Astrocyte of the spinal cord (primary cell): ENCODE measurements around the gene TNFRSF19.
A peak's percentile ranks its signal among the peaks of the same experiment; 100 is the strongest.

Source experiments
- DNase-seq: peaks from one replicate; pipeline ENCODE4 v3.0.0; 2011; ENCODE audit warnings: low read depth, low spot score
- H3K4me3 ChIP-seq: 2 replicates; pipeline ENCODE4 v1.5.1; 2011; ENCODE audit warnings: low read depth, mild to moderate bottlenecking, low read length, moderate library complexity
- in situ Hi-C: cut with HindIII; loops from 2 replicates; pipeline ENCODE4 v1.10.0; 2017; ENCODE audit warnings: low sequenced_read_pairs
- TF ChIP-seq, protein P1 (sequence below): IDR thresholded peaks from 2 replicates; pipeline ENCODE4 v1.5.1; 2012; ENCODE audit warnings: low read depth, mild to moderate bottlenecking, low read length, inconsistent platforms

The TNFRSF19 gene

DNA sequence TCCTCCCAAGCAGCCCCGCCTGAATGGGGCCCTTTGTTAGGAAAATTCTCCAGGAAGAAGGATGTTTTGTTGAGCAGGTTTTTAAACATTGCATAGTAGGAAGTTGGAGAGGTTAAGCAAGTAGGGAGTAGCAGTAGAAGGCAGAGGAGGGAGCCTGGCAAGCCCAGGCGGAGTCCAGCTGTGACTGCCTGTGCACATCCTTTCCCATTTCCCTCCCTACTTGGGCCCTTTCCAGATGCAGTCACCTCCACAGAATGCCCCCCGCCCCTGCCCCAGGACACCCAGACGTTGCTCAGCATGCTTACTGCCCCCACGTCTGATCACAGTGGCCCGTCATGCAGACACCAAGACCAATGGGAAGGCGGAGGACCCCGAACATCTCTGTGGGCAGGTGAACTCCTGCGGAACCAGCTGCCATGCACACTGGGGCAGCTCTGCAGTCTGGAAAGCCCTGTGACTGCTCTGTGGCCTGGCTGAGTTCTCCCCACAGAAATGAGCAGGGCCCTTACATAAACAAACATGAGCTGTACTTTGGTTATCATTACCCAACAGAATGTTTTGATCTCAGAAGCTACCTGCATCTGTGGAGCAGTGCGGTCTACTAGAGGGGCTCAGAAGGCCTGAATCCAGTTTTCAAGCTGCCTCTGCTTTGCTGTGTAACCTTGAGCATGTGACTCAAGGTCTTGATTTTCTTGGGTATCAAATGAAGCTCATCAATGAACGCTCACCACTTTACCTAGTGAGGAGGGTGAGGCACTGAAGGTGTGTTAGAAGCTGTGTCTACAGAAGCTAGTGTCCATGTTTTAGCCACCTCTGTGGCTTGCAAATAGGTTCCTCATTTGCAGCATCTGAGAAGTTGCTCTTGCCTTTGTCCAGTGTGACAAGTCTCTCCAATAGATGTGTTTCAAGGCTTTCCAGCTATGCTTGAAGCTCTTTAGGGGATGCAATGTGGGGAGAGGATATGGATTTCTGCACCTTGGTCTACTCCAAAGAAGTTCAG, 84.2 kb downstream of the TNFRSF19 start:
- no peak overlapping the region for H3K4me3 ChIP-seq
- in situ Hi-C loops, result no loop called here
- TF ChIP-seq, protein P1, sequence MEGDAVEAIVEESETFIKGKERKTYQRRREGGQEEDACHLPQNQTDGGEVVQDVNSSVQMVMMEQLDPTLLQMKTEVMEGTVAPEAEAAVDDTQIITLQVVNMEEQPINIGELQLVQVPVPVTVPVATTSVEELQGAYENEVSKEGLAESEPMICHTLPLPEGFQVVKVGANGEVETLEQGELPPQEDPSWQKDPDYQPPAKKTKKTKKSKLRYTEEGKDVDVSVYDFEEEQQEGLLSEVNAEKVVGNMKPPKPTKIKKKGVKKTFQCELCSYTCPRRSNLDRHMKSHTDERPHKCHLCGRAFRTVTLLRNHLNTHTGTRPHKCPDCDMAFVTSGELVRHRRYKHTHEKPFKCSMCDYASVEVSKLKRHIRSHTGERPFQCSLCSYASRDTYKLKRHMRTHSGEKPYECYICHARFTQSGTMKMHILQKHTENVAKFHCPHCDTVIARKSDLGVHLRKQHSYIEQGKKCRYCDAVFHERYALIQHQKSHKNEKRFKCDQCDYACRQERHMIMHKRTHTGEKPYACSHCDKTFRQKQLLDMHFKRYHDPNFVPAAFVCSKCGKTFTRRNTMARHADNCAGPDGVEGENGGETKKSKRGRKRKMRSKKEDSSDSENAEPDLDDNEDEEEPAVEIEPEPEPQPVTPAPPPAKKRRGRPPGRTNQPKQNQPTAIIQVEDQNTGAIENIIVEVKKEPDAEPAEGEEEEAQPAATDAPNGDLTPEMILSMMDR, result no peak
- DNase-seq, result peak; percentile 69

DNA sequence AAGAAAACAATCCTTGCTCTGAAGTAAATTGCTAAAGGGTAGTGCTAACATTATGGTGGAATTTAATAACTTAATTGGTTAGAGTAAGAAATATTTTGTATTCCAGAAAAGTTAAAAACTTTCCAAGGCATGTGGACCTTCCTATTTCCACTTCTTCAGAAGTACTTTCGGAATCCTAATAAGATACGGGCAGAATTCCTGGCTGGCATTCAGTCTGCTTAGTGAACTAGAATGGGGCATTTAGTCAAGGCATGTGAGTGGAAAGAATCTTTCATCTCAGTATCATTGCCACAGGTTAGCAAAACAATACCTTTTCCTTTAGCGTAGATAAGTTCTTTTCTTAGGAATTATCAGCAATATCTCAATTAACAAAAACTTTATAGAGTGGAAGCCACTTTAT, 85.1 kb downstream of the TNFRSF19 start:
- no peak for DNase-seq
- TF ChIP-seq, protein P1, result no peak
- in situ Hi-C loops, result no loop called here
- H3K4me3 ChIP-seq, result no peak overlapping the region

DNA sequence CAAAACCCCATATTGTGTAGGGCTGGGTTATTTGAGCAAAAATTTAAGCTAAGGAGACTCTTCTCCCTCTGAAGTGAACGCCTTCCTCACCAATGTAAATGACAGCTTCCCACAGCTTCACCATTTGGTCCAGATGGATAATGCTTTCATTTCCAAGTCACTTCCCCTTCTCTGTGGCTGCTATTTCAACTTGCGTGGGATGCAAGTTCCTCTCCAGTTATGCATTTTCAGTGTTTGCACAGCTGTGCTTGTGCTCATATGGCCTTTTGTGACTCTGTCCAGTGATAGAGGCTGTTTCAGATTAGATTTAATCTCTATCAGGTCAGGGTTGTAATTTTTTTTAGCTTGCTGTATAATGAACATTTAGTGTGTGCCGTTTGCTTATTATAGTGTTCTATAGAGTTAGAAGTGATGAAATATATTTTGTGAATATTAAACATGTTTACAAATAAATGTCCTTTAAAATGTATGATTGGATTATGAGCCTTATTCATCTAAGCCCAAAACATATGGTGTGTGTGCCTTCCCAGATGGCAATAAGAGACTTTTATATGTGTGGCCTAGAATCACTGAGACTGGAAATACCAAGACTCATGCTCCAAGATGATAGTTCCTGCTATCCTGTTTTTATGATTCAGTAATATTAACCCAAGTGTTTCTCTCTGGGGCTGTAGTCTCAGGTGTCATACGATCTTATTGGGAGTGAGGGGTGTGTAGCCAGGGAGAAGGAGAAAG, 86.6 kb downstream of the TNFRSF19 start:
- in situ Hi-C loops, result no loop called here
- no peak overlapping the region for H3K4me3 ChIP-seq
- TF ChIP-seq, protein P1, result no peak
- DNase-seq, result peak; percentile 81

DNA sequence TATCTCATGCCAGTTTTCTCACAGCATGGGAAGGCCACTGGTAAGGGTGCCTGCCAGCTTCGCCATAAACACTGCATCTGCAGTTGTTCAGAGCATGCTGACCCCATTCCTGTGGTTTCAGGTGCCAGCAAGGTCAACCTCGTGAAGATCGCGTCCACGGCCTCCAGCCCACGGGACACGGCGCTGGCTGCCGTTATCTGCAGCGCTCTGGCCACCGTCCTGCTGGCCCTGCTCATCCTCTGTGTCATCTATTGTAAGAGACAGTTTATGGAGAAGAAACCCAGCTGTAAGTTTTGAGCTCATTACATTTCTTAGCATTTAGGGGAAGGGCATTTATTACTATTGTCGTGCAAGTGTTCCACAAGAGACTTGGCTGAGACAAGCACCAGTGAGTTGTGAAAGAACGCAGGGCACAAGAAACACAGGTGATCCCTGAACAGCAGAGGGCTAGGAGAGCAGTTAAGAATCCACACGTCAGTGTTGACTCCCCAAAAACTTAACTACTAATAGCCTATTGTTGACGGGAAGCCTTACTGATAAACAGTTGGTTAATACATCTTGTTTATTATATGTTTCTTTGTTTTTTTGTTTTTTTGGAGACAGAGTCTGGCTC, 88.8 kb downstream of the TNFRSF19 start:
- H3K4me3 ChIP-seq, result no peak overlapping the region
- TF ChIP-seq, protein P1, result no peak
- in situ Hi-C loops, result no loop called here
- no peak for DNase-seq

DNA sequence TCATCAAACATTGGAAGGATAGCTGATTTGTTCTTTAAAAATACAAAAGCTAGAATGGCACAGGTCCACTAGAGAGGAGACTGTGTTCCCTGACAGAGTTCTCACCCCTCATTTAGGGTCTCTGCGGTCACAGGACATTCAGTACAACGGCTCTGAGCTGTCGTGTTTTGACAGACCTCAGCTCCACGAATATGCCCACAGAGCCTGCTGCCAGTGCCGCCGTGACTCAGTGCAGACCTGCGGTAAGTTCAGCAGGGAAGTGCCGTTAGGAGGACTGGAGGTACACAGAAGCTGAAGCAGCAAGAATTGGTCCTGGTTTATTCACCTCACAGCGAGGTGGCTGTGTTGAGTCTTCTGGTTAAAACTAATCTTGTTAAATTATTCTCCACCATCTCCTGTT, 90.0 kb downstream of the TNFRSF19 start:
- DNase-seq, result no peak
- in situ Hi-C loops, result no loop called here
- TF ChIP-seq, protein P1, result no peak
- no peak overlapping the region for H3K4me3 ChIP-seq

DNA sequence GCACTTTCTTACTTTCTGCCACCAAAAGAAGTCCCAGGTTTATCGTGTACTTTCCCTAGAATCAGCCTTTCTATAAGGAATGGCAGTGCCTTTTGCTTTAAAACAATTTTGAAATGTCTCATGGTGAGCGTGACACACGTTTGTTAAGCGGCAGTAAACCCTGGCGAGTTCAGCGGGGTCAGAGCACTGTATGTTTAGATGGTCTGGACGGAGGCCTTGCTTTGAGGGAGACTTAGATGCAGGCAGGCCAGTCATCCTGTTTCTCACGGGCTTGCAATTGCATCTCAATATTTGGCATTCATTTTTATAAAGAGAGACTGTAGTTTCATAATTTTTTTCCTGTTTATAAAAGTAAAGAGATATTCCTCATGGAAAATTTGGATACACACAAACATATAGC, 96.4 kb downstream of the TNFRSF19 start:
- in situ Hi-C loops, result no loop called here
- TF ChIP-seq, protein P1, result no peak
- no peak overlapping the region for H3K4me3 ChIP-seq
- DNase-seq, result no peak
